Measurements from ENCODE around the gene EGFR.

The EGFR gene

GRCh38 chr7:55026086-55026790, 7.4 kb downstream of the EGFR start:
- DNase-seq (ENCODE audit: low read depth): no peak
- TF ChIP-seq CTCF (IDR thresholded peaks at IDR 0.05; ENCODE audit: low read depth, low read length): no peak
- no peak for TF ChIP-seq POLR2A (IDR thresholded peaks at IDR 0.05; ENCODE audit: extremely low read depth, insufficient read length)
- TF ChIP-seq MYC (IDR thresholded peaks at IDR 0.05; ENCODE audit: low read depth, low read length): no peak
- TF ChIP-seq, protein P1, sequence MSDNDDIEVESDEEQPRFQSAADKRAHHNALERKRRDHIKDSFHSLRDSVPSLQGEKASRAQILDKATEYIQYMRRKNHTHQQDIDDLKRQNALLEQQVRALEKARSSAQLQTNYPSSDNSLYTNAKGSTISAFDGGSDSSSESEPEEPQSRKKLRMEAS (IDR thresholded peaks at IDR 0.05; ENCODE audit: low read depth, low read length): no peak
- no peak overlapping the region for H3K4me3 ChIP-seq (ENCODE audit: low read depth, low read length)

DNA sequence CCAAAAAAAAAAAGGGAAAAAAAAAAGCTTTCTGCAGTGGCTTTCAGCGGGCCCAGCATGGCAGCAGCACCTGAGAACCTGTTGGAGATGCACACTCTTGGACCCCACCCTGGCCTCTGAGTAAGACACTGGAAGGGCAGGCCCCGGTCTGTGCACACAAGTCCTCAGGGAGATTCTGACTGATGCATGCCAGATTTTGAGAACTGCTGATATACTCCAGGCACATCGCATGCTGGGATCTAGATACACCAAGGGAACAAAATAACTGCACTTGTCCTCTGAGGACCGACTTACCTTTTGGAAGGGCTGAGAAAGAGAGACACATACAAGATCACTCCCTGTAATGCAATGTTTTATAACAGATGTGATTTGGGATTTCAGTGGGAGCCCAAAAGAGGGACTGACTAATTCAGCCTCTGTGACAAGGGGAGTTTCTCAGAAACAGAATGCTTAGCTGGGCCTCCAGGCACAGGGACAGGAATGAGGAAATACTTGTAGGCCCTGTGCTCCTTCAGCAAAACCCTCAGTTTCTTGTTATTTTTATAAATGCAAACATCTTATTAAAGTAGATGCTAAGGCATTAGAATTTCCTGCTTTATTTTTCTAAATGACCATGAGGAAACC, 8.2 kb downstream of the EGFR start:
- TF ChIP-seq POLR2A (IDR thresholded peaks at IDR 0.05; ENCODE audit: extremely low read depth, insufficient read length) (no peak), CTCF (IDR thresholded peaks at IDR 0.05; ENCODE audit: low read depth, low read length) (no peak)
- no peak for DNase-seq (ENCODE audit: low read depth)

GRCh38 chr7:55028011-55028410, 9.2 kb downstream of the EGFR start:
- H3K4me3 ChIP-seq (ENCODE audit: low read depth, low read length): no peak overlapping the region
- no peak for TF ChIP-seq POLR2A (IDR thresholded peaks at IDR 0.05; ENCODE audit: extremely low read depth, insufficient read length)
- no peak for TF ChIP-seq MYC (IDR thresholded peaks at IDR 0.05; ENCODE audit: low read depth, low read length)
- TF ChIP-seq CTCF (IDR thresholded peaks at IDR 0.05; ENCODE audit: low read depth, low read length): no peak
- TF ChIP-seq, protein P1 (IDR thresholded peaks at IDR 0.05; ENCODE audit: low read depth, low read length): no peak
- no peak for DNase-seq (ENCODE audit: low read depth)

More for the DNA sequence above, 8.2 kb downstream of the EGFR start:
- H3K4me3 ChIP-seq (ENCODE audit: low read depth, low read length): no peak overlapping the region

DNA sequence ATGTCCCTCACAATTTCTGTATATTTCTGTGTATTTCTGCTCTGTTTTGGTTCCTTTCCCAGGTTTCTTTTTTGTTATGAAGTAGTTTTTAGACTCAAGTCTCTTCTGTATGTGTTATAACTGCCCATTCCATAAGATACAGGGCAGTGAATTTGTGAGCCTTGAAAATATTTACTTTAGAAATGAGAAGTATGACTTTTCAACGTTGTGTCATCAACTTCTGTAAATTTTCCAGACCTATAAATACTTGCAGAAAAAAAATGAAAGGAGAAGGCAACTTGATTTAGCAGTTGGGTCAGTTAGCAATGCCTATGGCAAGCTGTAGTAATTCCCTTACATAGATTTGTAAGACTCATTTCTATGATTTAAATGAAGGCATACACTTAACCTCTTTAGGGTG, 11.5 kb downstream of the EGFR start:
- no peak for TF ChIP-seq MYC (IDR thresholded peaks at IDR 0.05; ENCODE audit: low read depth, low read length)
- TF ChIP-seq, protein P1 (IDR thresholded peaks at IDR 0.05; ENCODE audit: low read depth, low read length): no peak
- no peak for TF ChIP-seq CTCF (IDR thresholded peaks at IDR 0.05; ENCODE audit: low read depth, low read length)
- DNase-seq (ENCODE audit: low read depth): no peak
- H3K4me3 ChIP-seq (ENCODE audit: low read depth, low read length): no peak overlapping the region

GRCh38 chr7:55031075-55031474, 12.3 kb downstream of the EGFR start:
- DNase-seq (ENCODE audit: low read depth): no peak
- H3K4me3 ChIP-seq (ENCODE audit: low read depth, low read length): no peak overlapping the region
- TF ChIP-seq MYC (IDR thresholded peaks at IDR 0.05; ENCODE audit: low read depth, low read length): no peak
- TF ChIP-seq, protein P1 (IDR thresholded peaks at IDR 0.05; ENCODE audit: low read depth, low read length): no peak
- TF ChIP-seq CTCF (IDR thresholded peaks at IDR 0.05; ENCODE audit: low read depth, low read length): no peak
- no peak for TF ChIP-seq POLR2A (IDR thresholded peaks at IDR 0.05; ENCODE audit: extremely low read depth, insufficient read length)
